HepG2 (cell line): Measurements from ENCODE around the gene FAM89B. TPM values are rescaled to one million over a fixed set of nuclear protein-coding genes. Genes with fewer than 3 reads are reported as not detected.

Experiments used
- FOXJ3 ChIP-seq: sonication (generic); formaldehyde crosslinking; IDR thresholded peaks from 2 replicates; pipeline ENCODE4 v1.4.0; 2020; ENCODE audit warnings: missing genetic modification reagents, mild to moderate bottlenecking, borderline replicate concordance
- GMEB1 ChIP-seq: sonication (generic); formaldehyde crosslinking; IDR thresholded peaks from 2 replicates; pipeline ENCODE4 v1.5.1; 2020; ENCODE audit warnings: missing genetic modification reagents, mild to moderate bottlenecking, borderline replicate concordance
- HBP1 ChIP-seq: IDR thresholded peaks from 2 replicates; pipeline ENCODE4 v1.6.1; 2016; ENCODE audit warnings: low read depth, control low read depth
- IRX3 ChIP-seq: sonication (generic); formaldehyde crosslinking; IDR thresholded peaks from 2 replicates; pipeline ENCODE4 v1.8.1; 2023; ENCODE audit warnings: mild to moderate bottlenecking, low read depth, missing genetic modification reagents, borderline replicate concordance
- JDP2 ChIP-seq: sonication (generic); formaldehyde crosslinking; IDR thresholded peaks from 2 replicates; pipeline ENCODE4 v1.8.1; 2022; ENCODE audit warnings: missing genetic modification reagents, borderline replicate concordance
- PHF21A ChIP-seq: sonication (generic); formaldehyde crosslinking; IDR thresholded peaks from 2 replicates; pipeline ENCODE4 v1.5.0; 2020; ENCODE audit warnings: mild to moderate bottlenecking, missing genetic modification reagents
- PRDM15 ChIP-seq: sonication (generic); formaldehyde crosslinking; IDR thresholded peaks from 2 replicates; pipeline ENCODE4 v1.4.0; 2020; ENCODE audit warnings: missing genetic modification reagents
- SAFB2 ChIP-seq: sonication (generic); formaldehyde crosslinking; IDR thresholded peaks from 2 replicates; pipeline ENCODE4 v1.5.1; 2020; ENCODE audit warnings: missing genetic modification reagents, low read depth, mild to moderate bottlenecking, borderline replicate concordance
- ZBTB25 ChIP-seq: IDR thresholded peaks from 2 replicates; pipeline ENCODE4 v1.6.1; 2018; ENCODE audit warnings: missing genetic modification reagents
- ZBTB26 ChIP-seq: IDR thresholded peaks from 2 replicates; pipeline ENCODE4 v1.6.1; 2016; ENCODE audit warnings: missing compliant biosample characterization, missing genetic modification reagents, borderline replicate concordance
- ZNF207 ChIP-seq: fragments of 450-650 bp; IDR thresholded peaks from 2 replicates; pipeline ENCODE4 v1.6.1; 2016; ENCODE audit warnings: antibody characterized with exemption, borderline replicate concordance
- ZNF383 ChIP-seq: sonication (generic); formaldehyde crosslinking; IDR thresholded peaks from 2 replicates; pipeline ENCODE4 v1.4.0; 2020; ENCODE audit warnings: missing genetic modification reagents, mild to moderate bottlenecking, borderline replicate concordance
- ZNF619 ChIP-seq: sonication (generic); formaldehyde crosslinking; IDR thresholded peaks from 2 replicates; pipeline ENCODE4 v1.4.0; 2020; ENCODE audit warnings: mild to moderate bottlenecking, missing genetic modification reagents
- ZNF629 ChIP-seq: sonication (generic); formaldehyde crosslinking; conservative IDR thresholded peaks from 2 replicates; pipeline ENCODE4 v1.5.0; 2020; ENCODE audit warnings: missing genetic modification reagents
- ZSCAN22 ChIP-seq: sonication (generic); formaldehyde crosslinking; IDR thresholded peaks from 2 replicates; pipeline ENCODE4 v1.4.0; 2020; ENCODE audit warnings: mild to moderate bottlenecking, missing genetic modification reagents
- polyA plus RNA-seq, 8 experiments: library from polyadenylated mRNA; depleted of rRNA in 3 of 8; stranded (reverse) in 7 of 8; unstranded in 1 of 8; fragments of >200 nt; fragmentation: Illumina TruSeq in 4 of 8; extraction: Trizol in 4 of 8; gene quantifications; 2 replicates each; pipeline versions ENCODE4 v1.2.1 to v1.2.3, GENCODE V29; 2011 to 2016; ENCODE audit warnings: low read depth in 4 of 8, missing spikeins in 1 of 8, mixed read lengths in 1 of 8; ENCODE audit not compliant: insufficient read depth in 1 of 8
- total RNA-seq, 5 experiments: library from RNA; depleted of rRNA; stranded (reverse); fragments of >200 nt; fragmentation: Illumina TruSeq; extraction: Trizol; gene quantifications; 2 replicates each; pipeline ENCODE4 v1.2.3, GENCODE V29; 2016; ENCODE audit warnings: low read depth in 1 of 5

FAM89B gene
- total and polyA plus RNA-seq, 2 of the 13 experiments (the other 11 are each of a cell fraction or from before 2014, with no cell fraction given), result 5.7 to 8.0 TPM

GRCh38 chr11:65524741-65525545, 47.4 kb upstream of the FAM89B start, which contains the start of gene SCYL1 (continued):
- no peak for TF ChIP-seq ZBTB25 (CRISPR knock-in tag)
- no peak for TF ChIP-seq ZNF207
- no peak for TF ChIP-seq JDP2 (CRISPR knock-in tag)
- no peak for TF ChIP-seq ZSCAN22 (CRISPR knock-in tag)
- 0 out of 2 replicates have a peak, but pooled peaks have one; percentile 49 for TF ChIP-seq SAFB2 (CRISPR knock-in tag)
- no peak for TF ChIP-seq HBP1 (CRISPR knock-in tag)
- peak; percentile 93 for TF ChIP-seq PRDM15 (CRISPR knock-in tag)
- TF ChIP-seq PHF21A (CRISPR knock-in tag), result no peak
- no peak; the same call in 1 of the 2 replicates for TF ChIP-seq GMEB1 (CRISPR knock-in tag)
- TF ChIP-seq FOXJ3 (CRISPR knock-in tag), result no peak
- no peak for TF ChIP-seq ZNF619
- TF ChIP-seq ZBTB26, result 0 out of 2 replicates have a peak, but pooled peaks have one; percentile 18
- no peak for TF ChIP-seq ZNF383 (CRISPR knock-in tag)
- TF ChIP-seq IRX3 (CRISPR knock-in tag), result peak; percentile 73; the same call in 1 of the 2 replicates
- TF ChIP-seq ZNF629, result no peak
